Testis (tissue), 3 donors: Measurements from ENCODE around the gene LIPM. TPM values are rescaled to one million over a fixed set of nuclear protein-coding genes. Genes with fewer than 3 reads are reported as not detected.

Experiments
- DNase-seq: peaks from one replicate; pipeline ENCODE4 v3.0.0-alpha.2; 2019
- H3K27ac ChIP-seq, 2 donors: fragments of 200-600 bp; sonication (generic); one replicate each; pipeline ENCODE4 v1.5.1; 2019
- H3K27me3 ChIP-seq: fragments of 200-600 bp; sonication (generic); one replicate; pipeline ENCODE4 v1.5.1; 2019
- H3K36me3 ChIP-seq: fragments of 200-600 bp; sonication (generic); one replicate; pipeline ENCODE4 v1.5.1; 2017; ENCODE audit warnings: low read depth; ENCODE audit errors: missing control alignments
- H3K4me1 ChIP-seq: fragments of 200-600 bp; sonication (generic); one replicate; pipeline ENCODE4 v1.5.1; 2019
- H3K4me3 ChIP-seq, 2 donors: fragments of 200-600 bp; sonication (generic); one replicate each; pipeline ENCODE4 v1.5.1; 2017 to 2019
- H3K9me3 ChIP-seq: fragments of 200-600 bp; sonication (generic); one replicate; pipeline ENCODE4 v1.5.1; 2017
- CTCF ChIP-seq, 3 experiments: fragments of 450-650 bp in 2 of 3; fragments of 200-600 bp in 1 of 3; sonication (generic) in 1 of 3; IDR thresholded peaks; one replicate each; pipeline ENCODE4 v1.5.1; 2016 to 2019; ENCODE audit warnings: antibody characterized with exemption in 3 of 3, mild to moderate bottlenecking in 2 of 3, moderate library complexity in 1 of 3
- POLR2A ChIP-seq: fragments of 450-650 bp; IDR thresholded peaks from one replicate; pipeline ENCODE4 v1.6.1; 2017; ENCODE audit warnings: antibody characterized with exemption, mild to moderate bottlenecking, moderate library complexity
- WGBS, 2 donors: methylation state at CpG; one replicate each; pipeline ENCODE4 v1.1.5; 2018; 5-methylcytosine and 5-hydroxymethylcytosine counted together
- intact Hi-C: fragments of 100-400 bp; cut with DNase I; formaldehyde crosslinking; loops from one replicate; pipeline ENCODE4 v1.15.1; 2023; ENCODE audit warnings: low total_unique reads
- polyA plus RNA-seq: library from polyadenylated mRNA; stranded (reverse); fragments of 350-450 nt; fragmentation: Illumina TruSeq; extraction: RNeasy Lipid Tissue Mini Kit (QIAGEN cat#74804); gene quantifications from one replicate; pipeline ENCODE4 v1.2.3, GENCODE V29; 2014; ENCODE audit warnings: low read depth, low replicate concordance; ENCODE audit not compliant: insufficient read depth
- total RNA-seq, 2 donors: library from RNA; depleted of rRNA; stranded (reverse); fragments of >200 nt; gene quantifications; one replicate each; pipeline ENCODE4 v1.2.3, GENCODE V29; 2016

The LIPM gene
- total and polyA plus RNA-seq, 3 donors from 2014 or later, result not detected

- no peaks in the 10 kb centered on the region for H3K9me3 ChIP-seq
- no peak for DNase-seq
- H3K27me3 ChIP-seq, result no peaks in the 10 kb centered on the region
- H3K4me3 ChIP-seq, result no peak overlapping the region
- no peaks in the 10 kb centered on the region for H3K4me1 ChIP-seq
- no peaks in the 10 kb centered on the region for H3K36me3 ChIP-seq
- no peak overlapping the region for H3K27ac ChIP-seq
- TF ChIP-seq CTCF (IDR thresholded peaks at IDR 0.05) (no peak), POLR2A (no peak)
- WGBS, 2 donors, result 79 to 83% methylated on average over 1 of the region's 1 CpG
- intact Hi-C loops, result no loop called here
Measured at GRCh38 chr10:88769384-88769783, 33.1 kb upstream of the LIPM start.

GRCh38 chr10:88781206-88781605 lies 21.3 kb upstream of the LIPM start:
- Histone ChIP-seq H3K27me3 (no peaks in the 10 kb centered on the region), H3K9me3 (no peaks in the 10 kb centered on the region), H3K36me3 (no peaks in the 10 kb centered on the region), H3K27ac (no peak overlapping the region), H3K4me3 (no peak overlapping the region), H3K4me1 (no peaks in the 10 kb centered on the region)
- intact Hi-C loops, result no loop called here
- 75 to 77% methylated on average over 2 of the region's 2 CpGs for WGBS, 2 donors
- no peak for DNase-seq
- no peak for TF ChIP-seq CTCF (IDR thresholded peaks at IDR 0.05)
- no peak for TF ChIP-seq POLR2A

GRCh38 chr10:88782222-88782621 lies 20.3 kb upstream of the LIPM start:
- H3K4me3 ChIP-seq, result no peak overlapping the region
- no peaks in the 10 kb centered on the region for H3K4me1 ChIP-seq
- H3K27me3 ChIP-seq, result no peaks in the 10 kb centered on the region
- H3K9me3 ChIP-seq, result no peaks in the 10 kb centered on the region
- DNase-seq, result no peak
- no peak overlapping the region for H3K27ac ChIP-seq
- WGBS, 2 donors, result 62 to 92% methylated on average over 3 of the region's 3 CpGs
- intact Hi-C loops, result no loop called here
- H3K36me3 ChIP-seq, result no peaks in the 10 kb centered on the region
- TF ChIP-seq POLR2A (no peak), CTCF (IDR thresholded peaks at IDR 0.05) (no peak)

GRCh38 chr10:88783724-88784123 lies 18.8 kb upstream of the LIPM start:
- WGBS, 2 donors, result 81 to 84% methylated on average over 3 of the region's 3 CpGs
- TF ChIP-seq CTCF (IDR thresholded peaks at IDR 0.05), result no peak
- no peak for TF ChIP-seq POLR2A
- Histone ChIP-seq H3K9me3 (no peaks in the 10 kb centered on the region), H3K4me3 (no peak overlapping the region), H3K4me1 (no peaks in the 10 kb centered on the region), H3K27ac (no peak overlapping the region), H3K36me3 (no peaks in the 10 kb centered on the region), H3K27me3 (no peaks in the 10 kb centered on the region)
- no peak for DNase-seq
- intact Hi-C loops, result no loop called here

- no peak for DNase-seq
- TF ChIP-seq CTCF (IDR thresholded peaks at IDR 0.05), result no peak
- H3K4me3 ChIP-seq, result no peak overlapping the region
- WGBS, 2 donors, result 90 to 94% methylated on average over 9 to 10 of the region's 10 CpGs
- no peaks in the 10 kb centered on the region for H3K36me3 ChIP-seq
- H3K27ac ChIP-seq, result no peak overlapping the region
- intact Hi-C loops, result no loop called here
- no peaks in the 10 kb centered on the region for H3K4me1 ChIP-seq
- no peaks in the 10 kb centered on the region for H3K27me3 ChIP-seq
- no peaks in the 10 kb centered on the region for H3K9me3 ChIP-seq
Measured at GRCh38 chr10:88786032-88786770, 16.3 kb upstream of the LIPM start.
